Measurements from ENCODE around the gene PDE3B.
"Not testable (repeated sequence)": the region's sequence is repeated elsewhere in the genome, so short reads cannot be mapped to it uniquely, and the experiment has no call there.

Gene PDE3B

DNA sequence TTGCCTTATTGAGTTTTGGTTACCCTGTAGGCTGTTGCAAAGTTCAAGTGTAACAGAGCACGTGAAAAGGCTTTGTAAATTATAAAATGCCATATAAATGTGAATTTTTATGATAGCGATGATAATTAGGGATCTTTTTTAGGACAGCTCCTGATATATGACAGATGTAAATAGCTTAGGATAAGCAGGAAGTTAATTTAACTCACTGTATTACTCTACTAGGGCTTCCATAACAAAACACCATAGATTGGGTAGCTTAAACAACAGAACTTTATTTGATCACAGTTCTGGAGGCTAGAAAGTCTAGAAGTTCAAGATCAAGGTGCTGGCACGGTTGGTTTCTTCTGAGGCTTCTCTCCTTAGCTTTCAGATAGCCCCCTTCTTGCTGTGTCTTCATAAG, 17.0 kb upstream of the PDE3B start:
- DNase-seq (ENCODE audit: low read depth), result no peak

DNA sequence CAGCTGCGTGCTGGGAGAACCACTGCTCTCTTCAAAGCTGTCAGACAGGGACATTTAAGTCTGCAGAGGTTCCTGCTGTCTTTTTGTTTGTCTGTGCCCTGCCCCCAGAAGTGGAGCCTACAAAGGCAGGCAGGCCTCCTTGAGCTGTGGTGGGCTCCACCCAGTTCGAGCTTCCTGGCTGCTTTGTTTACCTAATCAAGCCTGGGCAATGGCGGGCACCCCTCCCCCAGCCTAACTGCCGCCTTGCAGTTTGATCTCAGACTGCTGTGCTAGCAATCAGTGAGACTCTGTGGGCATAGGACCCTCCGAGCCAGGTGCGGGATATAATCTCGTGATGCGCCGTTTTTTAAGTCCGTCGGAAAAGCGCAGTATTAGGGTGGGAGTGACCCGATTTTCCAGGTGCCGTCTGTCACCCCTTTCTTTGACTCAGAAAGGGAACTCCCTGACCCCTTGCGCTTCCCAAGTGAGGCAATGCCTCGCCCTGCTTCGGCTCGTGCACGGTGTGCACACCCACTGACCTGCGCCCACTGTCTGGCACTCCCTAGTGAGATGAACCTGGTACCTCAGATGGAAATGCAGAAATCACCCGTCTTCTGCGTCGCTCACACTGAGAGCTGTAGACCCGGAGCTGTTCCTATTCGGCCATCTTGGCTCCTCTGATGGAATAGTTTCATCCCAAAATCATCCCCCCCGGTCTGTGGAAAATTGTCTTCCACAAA, 9.9 kb upstream of the PDE3B start:
- H3K4me3 ChIP-seq (ENCODE audit: low read length); DNase-seq (ENCODE audit: low read depth): not testable (repeated sequence)

More for the DNA sequence above, 17.0 kb upstream of the PDE3B start:
- TF ChIP-seq, protein P1, sequence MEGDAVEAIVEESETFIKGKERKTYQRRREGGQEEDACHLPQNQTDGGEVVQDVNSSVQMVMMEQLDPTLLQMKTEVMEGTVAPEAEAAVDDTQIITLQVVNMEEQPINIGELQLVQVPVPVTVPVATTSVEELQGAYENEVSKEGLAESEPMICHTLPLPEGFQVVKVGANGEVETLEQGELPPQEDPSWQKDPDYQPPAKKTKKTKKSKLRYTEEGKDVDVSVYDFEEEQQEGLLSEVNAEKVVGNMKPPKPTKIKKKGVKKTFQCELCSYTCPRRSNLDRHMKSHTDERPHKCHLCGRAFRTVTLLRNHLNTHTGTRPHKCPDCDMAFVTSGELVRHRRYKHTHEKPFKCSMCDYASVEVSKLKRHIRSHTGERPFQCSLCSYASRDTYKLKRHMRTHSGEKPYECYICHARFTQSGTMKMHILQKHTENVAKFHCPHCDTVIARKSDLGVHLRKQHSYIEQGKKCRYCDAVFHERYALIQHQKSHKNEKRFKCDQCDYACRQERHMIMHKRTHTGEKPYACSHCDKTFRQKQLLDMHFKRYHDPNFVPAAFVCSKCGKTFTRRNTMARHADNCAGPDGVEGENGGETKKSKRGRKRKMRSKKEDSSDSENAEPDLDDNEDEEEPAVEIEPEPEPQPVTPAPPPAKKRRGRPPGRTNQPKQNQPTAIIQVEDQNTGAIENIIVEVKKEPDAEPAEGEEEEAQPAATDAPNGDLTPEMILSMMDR (IDR thresholded peaks at IDR 0.05; ENCODE audit: insufficient read depth, low read depth, low read length, missing control alignments), result no peak
- no peak overlapping the region for H3K4me3 ChIP-seq (ENCODE audit: low read length)

DNA sequence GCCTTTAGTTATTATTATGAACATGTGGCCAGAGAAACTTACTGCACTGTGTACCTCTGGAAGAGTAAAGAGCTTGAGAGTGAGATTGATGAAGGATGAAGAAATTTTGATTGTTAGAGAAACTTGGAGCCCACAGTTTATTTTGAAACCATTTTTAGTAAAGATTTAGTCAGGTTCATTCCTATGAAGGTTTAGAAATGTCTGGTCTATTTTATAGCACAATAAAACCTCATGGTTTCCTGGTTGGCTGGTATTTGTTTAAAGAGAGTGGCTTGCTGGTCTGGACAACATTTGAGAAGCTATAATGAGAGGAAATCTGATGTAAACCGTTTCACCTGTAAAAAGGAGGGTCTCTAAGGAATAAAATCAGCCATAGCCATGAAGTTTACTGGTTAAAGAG, 8.8 kb upstream of the PDE3B start:
- no peak overlapping the region for H3K4me3 ChIP-seq (ENCODE audit: low read length)
- no peak for DNase-seq (ENCODE audit: low read depth)
- TF ChIP-seq, protein P1 (IDR thresholded peaks at IDR 0.05; ENCODE audit: insufficient read depth, low read depth, low read length, missing control alignments), result no peak

DNA sequence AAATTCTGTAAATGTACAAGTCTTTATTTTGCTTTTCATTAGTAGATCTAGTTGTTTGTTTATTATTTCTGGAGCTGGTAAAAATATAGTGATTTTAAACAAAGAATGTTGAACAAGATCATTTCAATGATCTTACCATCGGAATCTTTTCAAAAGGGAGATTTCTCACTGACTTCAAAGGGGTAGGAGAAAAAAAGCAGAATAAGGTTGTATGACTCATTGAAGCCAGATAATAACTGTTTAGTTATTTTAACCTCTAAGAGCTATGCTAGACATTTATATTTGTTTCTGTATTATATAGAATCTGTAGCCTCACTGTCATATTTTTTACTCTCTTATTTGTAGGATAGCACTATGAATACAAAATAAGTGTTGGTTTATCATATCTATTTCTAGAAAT, 8.1 kb upstream of the PDE3B start:
- TF ChIP-seq, protein P1 (IDR thresholded peaks at IDR 0.05; ENCODE audit: insufficient read depth, low read depth, low read length, missing control alignments), result no peak
- no peak overlapping the region for H3K4me3 ChIP-seq (ENCODE audit: low read length)
- DNase-seq (ENCODE audit: low read depth), result no peak

DNA sequence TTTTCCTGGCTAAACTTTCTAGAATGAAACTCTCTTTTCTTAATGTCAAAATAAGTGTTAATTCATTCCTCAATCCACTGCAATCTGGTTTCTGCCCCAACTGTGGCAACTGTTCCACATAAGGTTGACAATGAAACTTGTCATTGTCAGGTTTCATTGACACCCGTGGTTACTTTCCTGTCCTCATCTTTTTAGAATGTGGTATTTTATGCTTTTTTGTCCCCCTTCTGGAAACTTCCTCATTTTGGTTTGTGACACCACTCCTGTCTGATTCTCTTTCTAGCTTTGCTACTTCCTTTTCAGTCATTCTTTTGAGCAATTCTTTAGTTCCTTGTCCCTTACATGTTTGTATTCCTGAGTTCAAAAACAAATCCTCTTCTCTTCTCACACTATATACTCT, 7.5 kb upstream of the PDE3B start:
- TF ChIP-seq, protein P1 (IDR thresholded peaks at IDR 0.05; ENCODE audit: insufficient read depth, low read depth, low read length, missing control alignments), result no peak

DNA sequence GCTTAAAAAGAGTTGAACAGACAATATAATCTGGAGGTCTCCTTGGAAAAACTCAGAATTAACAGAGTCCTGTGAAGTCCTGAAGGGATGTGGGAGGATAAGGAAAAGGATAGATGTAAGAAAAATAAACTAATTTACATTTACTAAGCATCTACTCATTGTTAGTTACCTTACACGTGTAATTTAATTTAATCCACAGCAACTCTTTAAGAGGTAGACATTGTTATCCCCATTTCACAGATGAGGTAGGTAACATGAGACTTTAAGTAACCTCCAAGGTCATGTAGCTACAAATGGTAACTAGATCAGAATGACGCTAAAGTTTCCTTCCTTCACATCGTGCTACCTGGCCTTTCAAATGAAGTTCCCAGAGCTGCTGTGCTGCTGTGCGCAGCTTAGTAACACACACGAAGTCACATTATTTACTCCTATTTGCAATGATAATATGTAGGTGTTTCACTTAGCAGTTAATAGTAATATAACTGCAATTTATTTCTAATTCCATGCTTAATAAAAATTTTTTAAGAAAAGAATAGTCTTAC, 5.7 kb upstream of the PDE3B start:
- no peak overlapping the region for H3K4me3 ChIP-seq (ENCODE audit: low read length)
- no peak for DNase-seq (ENCODE audit: low read depth)
- TF ChIP-seq, protein P1 (IDR thresholded peaks at IDR 0.05; ENCODE audit: insufficient read depth, low read depth, low read length, missing control alignments), result no peak

More for the DNA sequence above, 7.5 kb upstream of the PDE3B start:
- no peak for DNase-seq (ENCODE audit: low read depth)
- H3K4me3 ChIP-seq (ENCODE audit: low read length), result no peak overlapping the region

DNA sequence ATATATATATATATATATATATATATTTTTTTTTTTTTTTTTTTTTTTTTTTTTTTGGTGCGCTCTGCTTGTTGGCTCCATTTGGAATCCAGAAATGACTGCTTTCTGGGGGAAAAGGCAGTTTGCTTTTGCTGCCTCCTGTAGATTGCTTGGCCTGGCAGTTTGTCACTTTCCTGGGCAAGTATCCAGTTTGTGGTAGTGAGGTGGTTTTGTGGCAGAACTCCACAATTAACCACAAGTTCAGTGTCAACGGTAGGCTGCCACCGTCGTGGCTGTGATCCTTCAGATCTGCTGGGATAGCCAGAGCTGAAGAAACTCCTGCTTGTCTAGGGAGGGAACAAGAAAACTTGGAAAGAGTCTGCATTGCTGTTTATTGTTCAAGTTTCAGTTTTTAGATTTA, 5.0 kb upstream of the PDE3B start:
- TF ChIP-seq, protein P1 (IDR thresholded peaks at IDR 0.05; ENCODE audit: insufficient read depth, low read depth, low read length, missing control alignments), result no peak
- DNase-seq (ENCODE audit: low read depth), result no peak
- no peak overlapping the region for H3K4me3 ChIP-seq (ENCODE audit: low read length)

All from epithelial cell of esophagus (primary cell).